ENCODE data around the gene SGSM2. TPM values are rescaled to one million over a fixed set of nuclear protein-coding genes. Genes with fewer than 3 reads are reported as not detected.

Gene SGSM2
- polyA plus RNA-seq, 3 donors = 61.6 to 79.9 (median 74.7) TPM

DNA sequence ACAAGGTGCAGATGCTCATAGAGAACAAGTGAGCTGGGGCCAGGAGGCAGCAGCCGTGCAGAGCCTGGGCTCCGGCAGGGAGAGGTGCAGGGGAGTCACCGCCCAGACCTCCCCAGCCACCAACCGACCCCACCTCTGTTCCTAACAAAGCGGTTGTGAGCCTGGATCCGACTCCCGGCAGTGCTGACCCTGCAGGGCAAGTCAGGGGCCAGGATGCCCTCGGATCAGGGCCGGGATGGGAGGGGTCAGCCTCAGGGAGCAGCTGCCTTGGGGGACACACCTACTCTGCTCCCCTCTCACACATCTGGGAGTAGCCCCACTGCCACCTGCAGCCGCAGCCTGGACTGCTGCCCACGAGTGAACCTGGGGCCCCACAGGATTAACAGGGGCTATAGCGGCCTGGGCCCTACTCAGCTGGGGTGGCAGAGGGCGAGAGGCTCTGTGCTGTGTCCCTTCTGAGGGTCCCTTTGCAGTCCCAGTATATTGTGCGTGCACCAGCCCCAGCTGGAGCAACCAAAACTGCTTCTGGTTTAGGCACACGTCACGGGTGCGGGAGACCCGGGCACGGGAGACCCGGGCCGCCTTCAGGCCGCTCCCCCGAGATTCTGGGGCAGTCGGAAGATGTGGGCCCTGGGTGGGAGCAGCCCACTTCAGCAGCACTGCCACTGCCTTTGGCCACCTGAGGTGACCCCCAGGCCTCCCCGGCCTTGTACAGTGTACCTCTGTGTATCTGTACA lies 42.4 kb downstream of the SGSM2 start:
- no peak for DNase-seq (ENCODE audit: extremely low read depth in 1 of 11, low read depth in 9 of 11, low spot score in 4 of 11)

GRCh38 chr17:2380226-2380922 lies 43.1 kb downstream of the SGSM2 start:
- no peak for DNase-seq (ENCODE audit: extremely low read depth in 1 of 11, low read depth in 9 of 11, low spot score in 4 of 11)

DNA sequence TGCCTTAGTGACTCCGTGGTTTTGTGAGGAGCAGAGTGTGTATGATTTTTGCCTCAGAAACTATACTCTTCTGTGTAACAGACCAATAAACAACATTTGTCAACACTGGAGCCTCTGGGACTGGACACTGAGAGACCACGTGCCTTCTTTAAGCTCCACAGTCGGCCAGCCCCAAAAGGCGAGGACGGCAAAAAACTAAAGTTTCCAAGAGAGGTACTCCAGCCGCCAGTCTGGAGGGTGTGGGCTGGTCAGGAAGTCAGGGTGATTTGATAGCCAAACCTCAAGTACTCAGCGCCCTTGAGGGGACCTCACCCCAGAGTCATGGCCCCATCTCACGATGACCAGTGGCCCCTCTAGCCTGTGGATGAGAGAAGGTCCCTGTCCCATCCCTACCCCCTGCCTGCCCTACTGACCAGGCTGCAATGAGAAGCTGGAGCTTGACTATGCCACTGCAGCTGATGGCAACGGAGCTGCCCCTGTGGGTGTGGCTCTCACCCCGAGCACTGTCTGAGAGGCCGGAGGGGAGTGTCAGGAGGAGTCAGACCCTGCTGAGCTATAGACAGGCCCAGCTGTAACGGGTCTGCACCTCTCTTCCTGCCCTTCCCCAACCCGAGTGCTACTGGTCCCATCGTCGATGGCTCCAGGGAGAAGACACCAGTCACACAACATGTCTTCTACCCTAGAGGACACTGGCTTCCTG lies 43.8 kb downstream of the SGSM2 start:
- no peak for DNase-seq (ENCODE audit: extremely low read depth in 1 of 11, low read depth in 9 of 11, low spot score in 4 of 11)

GRCh38 chr17:2383628-2384167 lies 46.4 kb downstream of the SGSM2 start:
- no peak for DNase-seq (ENCODE audit: extremely low read depth in 1 of 11, low read depth in 9 of 11, low spot score in 4 of 11)

- DNase-seq (ENCODE audit: extremely low read depth in 1 of 11, low read depth in 9 of 11, low spot score in 4 of 11) = no peak
Measured at GRCh38 chr17:2384439-2385127, 47.3 kb downstream of the SGSM2 start.

DNA sequence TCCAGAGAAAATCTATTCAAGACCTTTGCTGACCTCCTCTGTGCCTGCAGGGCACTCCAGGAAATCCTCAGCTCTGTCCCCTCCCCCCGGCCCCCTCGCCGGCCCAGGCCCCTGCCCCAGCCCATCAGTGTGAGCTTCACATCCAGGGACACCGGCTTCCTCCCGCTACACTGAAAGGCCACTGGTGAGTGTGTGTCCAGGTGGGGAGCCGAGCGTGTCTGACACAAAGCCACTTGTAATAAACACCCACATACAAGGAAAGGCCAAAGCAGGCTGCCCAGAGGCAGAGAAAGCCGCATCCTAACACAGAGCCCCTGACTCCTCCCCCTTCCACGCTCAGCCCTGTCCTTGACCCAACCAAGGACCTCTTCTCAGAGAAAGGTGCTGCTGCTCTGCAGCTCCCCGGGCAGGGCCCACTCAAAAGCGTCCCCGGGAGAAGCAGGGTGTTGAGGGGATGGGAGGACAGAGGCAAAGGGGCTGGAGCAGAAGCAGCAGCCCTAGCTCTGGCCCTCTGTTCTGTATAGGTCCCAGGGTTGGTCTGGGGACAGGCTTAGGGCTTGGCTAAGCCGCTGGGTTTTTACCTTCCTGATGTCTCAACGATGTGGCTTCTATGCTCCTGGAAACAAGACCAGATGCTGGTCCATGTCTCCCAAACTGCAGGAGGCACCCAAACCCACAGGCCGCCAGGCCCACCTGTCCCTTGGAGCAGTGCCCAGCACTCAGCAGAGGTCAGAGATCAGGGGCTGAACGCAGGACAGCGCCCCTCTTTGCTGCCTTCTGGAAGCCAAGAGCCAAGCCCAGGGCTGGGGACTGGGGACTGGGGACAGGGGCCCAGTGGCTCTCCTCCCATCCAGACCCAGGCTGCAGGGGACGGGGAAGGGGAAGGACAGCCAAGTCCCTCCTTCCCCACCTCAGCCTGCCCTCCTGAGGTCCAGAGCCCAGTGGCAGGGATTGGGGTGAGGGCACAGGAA lies 48.2 kb downstream of the SGSM2 start:
- no peak for DNase-seq (ENCODE audit: extremely low read depth in 1 of 11, low read depth in 9 of 11, low spot score in 4 of 11)

DNA sequence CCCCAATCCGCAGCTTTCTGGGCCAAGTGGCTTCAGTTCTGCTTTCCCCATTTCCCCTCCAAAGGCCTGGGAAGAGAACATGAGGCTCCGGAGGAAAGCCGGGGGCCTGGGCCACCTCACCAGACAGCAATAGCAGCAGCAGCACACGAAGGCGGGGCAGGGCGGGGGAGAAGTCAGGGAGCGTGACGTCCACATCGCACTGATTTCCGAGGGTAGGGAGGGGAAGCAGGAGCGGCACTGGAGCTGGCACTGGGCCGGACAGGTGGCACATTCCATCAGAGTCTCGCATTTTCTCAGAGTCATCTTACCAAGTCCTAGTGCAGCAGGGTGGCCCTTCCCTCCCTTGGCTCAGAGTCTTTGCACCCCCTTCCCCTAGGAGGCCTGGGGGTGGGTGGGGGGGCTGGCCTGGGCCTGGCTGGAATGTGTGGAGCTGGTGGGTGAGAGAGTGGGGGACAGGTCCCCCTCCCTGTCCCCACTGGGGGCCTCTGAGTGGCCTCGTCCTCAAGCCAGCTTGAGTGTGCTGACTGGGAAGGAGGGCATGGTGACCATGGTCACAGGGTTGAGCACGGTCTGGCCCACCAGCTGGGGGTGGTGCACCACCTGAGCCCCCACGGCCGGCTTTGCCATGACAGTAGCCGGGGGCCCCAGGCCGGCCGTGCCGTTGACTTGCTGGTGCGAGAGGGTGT lies 49.2 kb downstream of the SGSM2 start:
- peak in 7 of 11 donors; percentile 68 to 89 (median 81) for DNase-seq (ENCODE audit: extremely low read depth in 1 of 11, low read depth in 9 of 11, low spot score in 4 of 11)

DNA sequence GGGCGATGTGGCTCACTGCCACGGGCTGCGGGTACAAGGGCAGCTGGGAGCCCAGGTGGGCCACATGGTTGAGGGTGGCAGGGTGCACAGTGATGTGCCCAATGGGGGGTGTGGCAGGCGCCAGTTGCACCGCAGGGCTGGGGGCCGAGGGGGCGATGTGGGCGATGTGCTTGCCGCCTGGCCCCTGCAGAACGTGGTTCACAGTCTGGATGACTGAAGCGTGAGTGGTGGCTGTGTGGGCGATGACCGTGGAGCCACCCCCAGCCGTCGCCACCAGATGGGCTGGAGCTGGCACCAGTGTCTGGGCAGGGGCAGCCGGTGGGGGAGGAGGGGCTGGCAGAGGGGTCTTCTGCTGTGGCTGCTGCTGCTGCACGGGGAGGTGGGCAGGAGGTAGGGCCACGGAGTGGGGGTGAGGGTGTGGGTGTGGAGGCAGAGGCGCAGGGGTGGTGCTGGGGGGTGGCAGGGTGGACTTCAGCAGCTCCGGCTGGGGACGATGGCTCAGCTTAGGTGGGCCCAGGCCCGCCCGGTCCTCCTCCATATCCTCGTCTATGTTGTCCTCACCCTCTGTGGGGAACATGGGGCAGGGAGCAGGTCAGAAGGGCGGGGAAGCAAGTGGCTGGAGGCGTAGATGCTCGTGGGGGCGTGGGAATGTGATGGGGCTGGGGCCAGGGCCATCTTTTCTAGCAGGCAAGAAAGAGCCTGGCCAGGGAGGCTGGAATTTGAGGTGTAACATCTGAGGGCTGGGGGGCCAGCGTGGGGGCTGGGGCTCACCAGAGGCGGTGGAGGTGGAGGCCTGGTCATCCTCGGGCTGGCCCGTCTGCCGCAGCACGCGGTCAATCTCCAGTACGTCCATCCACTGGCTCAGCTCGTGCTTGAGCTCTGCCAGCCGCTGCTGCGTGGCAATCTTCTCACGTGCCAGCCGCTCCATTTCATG lies 50.1 kb downstream of the SGSM2 start:
- no peak for DNase-seq (ENCODE audit: extremely low read depth in 1 of 11, low read depth in 9 of 11, low spot score in 4 of 11)

DNA sequence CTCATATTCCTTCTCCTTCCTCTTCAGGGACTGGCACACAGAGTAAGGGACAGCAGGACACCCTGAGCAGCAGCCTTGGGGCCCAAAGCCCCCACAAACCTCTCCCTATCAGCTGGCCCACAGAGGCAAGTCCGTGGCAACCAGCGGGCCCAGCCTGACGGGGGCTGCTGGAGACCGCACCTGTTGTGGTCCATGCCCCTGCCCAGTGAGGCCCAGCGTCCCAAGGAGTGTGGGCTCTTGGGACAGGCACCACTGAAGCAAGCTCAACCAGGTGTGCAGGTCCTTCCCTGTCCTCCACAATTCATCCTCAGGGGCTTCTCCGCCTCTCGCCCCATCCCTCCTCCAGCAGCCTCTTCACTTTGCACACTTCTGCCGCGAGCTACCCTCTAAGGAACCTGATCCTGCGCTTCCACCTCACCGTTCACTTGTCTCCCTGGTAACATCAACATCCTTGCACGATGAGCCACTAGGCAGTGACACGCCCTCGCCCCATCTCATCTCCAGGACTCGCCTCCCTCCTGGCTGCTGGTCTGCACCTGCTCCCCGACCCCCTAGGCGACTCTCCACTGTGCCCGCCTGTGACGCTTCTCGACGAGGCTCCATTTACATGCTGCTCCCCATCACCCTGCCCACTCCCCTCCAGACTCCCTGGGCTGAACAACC lies 50.9 kb downstream of the SGSM2 start:
- no peak for DNase-seq (ENCODE audit: extremely low read depth in 1 of 11, low read depth in 9 of 11, low spot score in 4 of 11)

- no peak for DNase-seq (ENCODE audit: extremely low read depth in 1 of 11, low read depth in 9 of 11, low spot score in 4 of 11)
Measured at GRCh38 chr17:2388683-2389055, 51.4 kb downstream of the SGSM2 start.

DNA sequence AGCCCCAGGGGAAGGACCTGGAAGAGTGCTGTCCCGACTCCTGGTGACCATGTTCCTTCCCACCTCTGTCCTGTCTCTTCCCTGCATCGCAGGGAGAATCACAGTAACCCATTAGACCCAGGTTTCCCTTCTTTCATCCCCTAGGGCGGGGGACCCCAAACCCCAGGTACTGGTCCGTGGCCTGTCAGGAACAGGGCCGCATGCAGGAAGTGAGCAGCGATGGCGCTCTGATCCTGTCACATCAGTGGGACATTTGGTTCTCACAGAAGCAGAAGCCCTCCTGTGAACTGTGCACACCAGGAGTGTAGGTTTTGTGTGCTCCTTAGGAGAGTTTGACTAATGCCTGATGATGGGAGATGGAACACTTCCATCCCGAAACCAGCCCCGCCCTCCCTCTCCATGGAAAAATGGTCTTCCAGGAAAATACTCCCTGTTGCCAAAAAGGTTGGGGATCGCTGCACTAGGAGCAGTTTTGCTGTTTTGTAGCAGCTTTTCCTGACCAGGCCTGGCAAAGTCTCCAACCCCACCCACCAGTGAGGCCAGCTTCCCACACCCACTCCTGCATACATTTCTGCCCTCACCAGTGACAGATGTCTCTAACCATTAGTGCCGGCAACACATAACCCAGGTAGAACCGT lies 53.0 kb downstream of the SGSM2 start:
- no peak for DNase-seq (ENCODE audit: extremely low read depth in 1 of 11, low read depth in 9 of 11, low spot score in 4 of 11)

DNA sequence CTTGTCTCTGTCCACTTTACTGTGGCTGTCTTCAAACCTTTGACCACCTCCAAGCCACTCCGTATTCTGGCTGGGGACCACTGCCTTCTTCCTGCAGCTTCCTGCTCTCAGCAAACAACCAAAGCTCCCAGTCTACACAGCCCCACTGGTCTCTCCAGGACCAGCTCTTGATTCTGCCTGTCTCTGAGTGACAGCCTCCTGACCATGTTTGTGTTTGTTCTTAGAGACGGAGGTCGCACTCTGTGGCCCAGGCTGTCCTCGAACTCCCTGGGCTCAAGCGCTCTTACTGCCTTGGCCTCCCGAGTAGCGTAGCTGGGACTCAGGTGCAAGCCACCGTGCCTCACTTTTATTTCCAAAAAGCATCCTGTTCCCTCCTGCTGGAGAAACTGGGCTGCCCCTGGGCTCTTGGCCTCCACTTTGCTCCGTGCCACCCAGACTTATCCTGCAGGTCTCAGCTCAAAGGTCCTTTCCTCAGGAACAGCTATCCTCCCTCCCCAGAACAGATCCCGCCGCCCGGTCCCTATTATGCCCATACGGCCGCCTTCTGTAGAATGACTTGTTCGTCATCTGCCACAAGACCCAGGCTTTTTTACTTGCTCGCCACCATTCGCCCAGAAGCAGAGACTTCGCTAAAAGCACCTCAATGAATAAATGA lies 54.4 kb downstream of the SGSM2 start:
- no peak for DNase-seq (ENCODE audit: extremely low read depth in 1 of 11, low read depth in 9 of 11, low spot score in 4 of 11)

DNA sequence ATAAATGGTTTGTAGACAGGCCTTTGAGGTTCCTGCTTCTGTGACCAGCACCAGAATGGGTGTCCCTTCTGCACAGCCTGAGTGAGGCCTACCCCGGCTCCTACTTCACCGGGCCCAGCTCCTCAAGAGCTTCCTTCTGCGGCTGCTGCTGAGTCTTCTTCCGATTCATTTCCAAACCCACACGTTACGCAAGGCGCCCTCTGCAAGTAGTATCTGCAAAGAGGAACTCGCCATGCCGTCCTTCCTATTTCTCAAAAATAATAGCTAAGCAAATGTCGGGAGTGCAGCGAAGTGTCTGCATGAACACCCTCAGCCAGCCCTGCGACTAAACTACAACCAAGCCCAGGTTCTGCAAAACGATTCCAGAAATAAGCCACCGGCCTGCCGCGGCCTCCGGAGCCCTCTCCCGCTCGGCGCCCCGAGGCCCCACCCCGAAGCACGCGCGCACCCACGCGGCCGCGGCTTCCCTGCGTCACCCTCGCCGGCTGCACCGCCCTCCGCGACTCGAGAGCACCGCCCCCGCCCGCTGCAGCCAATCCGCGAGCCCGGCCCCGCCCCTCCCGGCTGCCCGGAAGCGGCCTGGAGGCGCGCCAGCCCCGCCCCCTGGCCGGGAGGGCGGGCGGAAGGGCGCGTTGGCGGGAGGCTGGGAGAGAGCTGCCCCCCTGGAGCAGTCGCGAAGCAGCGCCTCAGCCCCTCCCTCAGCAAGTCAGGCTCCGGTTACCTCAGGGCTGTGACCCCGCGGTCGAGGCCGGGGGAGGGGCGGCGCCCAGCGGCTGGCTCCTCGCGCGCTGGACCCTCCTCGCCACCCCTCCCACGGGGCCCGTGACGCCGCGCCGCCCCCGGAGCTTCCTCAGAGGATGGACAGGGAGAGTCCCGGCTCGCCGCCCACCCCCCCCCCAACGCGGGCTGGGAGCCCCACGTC lies 55.2 kb downstream of the SGSM2 start:
- DNase-seq (ENCODE audit: extremely low read depth in 1 of 11, low read depth in 9 of 11, low spot score in 4 of 11) = peak; percentile 69 to 95 (median 91)

Measured in renal cortex interstitium (tissue), 11 donors.